HG03103 (cell line): Measurements from ENCODE around the gene SLC25A19.
"Not testable (repeated sequence)": the region's sequence is repeated elsewhere in the genome, so short reads cannot be mapped to it uniquely, and the experiment has no call there.

ENCODE experiments used
- ATAC-seq: cut with Tn5 transposase; IDR thresholded peaks from one replicate; pipeline ENCODE4 v1.9.1; 2021; ENCODE audit warnings: low read depth; ENCODE audit not compliant: unreplicated experiment

The SLC25A19 gene

GRCh38 chr17:75307957-75308731 is 18.9 kb upstream of the SLC25A19 start:
- no peak for ATAC-seq

DNA sequence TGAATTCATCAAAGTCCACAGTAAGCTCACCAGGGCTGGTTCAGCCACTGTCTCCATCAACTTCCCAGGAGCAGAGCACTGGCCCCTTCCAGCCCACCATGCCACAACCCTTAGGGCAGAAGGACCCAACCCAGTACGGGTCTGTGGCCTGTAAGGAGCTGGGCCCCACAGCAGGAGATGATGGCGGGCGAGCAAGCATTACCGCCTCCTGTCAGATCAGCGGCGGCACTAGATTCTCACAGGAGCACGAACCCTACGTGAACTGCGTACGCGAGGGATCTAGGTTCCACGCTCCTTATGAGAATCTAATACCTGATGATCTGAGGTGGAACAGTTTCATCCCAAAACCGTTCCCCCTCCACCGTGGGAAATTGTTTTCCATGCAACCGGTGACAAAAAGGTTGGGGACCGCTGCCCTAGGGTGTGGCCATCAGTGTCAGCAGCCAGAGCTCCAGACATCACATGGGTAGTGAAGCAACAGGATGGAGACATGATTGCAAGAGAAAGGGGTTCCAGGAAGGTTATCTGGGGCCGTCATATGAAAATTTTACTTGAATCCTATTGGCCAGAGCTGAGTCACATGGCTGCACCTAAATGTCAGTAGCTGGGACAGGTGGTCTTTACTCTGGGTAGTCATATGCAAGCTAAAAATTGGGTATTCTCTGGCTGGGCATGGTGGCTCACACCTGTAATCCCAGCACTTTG is 12.4 kb upstream of the SLC25A19 start:
- no peak for ATAC-seq

GRCh38 chr17:75301049-75301448 is 11.8 kb upstream of the SLC25A19 start:
- ATAC-seq: no peak

GRCh38 chr17:75300280-75300679 is 11.0 kb upstream of the SLC25A19 start:
- no peak for ATAC-seq

DNA sequence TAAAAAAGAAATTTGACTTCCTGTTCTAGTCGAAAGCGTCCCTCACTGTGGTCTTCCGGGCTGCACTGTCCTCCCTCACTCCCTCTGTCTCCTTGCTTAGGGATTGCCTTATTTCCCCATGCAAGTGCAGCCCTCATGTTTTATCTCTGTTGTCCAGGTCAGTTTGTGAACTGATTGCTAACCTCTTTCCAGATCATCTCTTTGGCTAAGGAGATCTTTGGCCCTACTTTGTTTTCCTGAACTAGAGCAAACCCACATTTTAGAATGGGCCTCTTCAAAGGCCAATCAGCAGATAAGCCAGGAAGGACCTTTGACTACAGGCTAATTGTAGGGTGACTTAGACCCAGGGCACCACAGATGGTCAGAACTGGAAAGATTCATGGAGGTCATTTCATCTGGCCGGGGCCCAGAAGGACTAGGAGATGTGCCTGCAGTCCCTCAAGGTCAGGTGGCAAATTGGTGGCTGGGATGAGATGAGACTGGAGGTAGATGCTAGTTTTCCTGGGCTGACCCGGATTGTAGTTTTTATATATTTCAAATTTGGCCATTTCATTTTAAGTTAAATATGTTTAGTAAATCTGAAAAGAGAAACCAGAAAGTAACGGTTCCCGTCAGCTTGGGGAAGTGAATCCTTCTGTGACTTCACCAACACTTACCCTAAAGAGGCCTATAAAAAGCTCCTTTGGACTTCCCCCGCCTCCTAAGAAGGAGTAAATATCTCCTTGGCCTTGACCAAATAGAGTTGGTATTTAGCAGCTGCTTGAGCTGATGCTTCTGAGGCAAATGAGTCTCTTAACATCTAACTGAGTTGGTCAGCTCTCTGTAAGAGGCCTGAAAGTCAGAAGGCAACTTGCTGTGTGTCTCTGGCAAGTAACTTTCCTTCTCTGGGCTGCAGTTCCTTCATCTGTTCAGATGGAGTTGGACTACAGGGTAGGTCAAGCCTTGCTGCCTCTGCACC is 6.2 kb upstream of the SLC25A19 start:
- peak; percentile 56 for ATAC-seq

DNA sequence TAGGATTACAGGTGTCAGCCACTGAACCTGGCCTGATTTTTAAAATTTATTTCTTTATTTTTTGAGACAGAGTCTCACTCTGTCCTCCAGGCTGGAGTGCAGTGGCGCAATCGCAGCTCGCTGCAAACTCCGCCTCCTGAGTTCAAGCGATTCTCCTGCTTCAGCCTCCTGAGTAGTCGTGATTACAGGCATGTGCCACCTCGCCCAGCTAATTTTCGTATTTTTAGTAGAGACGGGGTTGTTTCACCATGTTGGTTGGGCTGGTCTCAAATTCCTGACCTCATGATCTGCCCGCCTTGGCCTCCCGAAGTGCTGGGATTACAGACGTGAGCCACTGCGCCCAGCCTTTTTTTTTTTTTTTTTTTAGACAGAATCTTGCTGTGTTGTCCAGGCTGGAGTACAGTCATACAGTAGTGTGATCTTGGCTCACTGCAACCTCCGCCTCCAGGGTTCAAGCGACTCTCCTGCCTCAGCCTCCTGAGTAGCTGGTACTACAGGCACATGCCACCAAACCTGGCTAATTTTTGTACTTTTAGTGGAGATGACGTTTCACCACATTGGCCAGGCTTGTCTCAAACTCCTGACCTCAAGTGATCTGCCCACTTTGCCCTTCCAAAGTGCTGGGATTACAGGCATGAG is 3.7 kb upstream of the SLC25A19 start:
- ATAC-seq: not testable (repeated sequence)

DNA sequence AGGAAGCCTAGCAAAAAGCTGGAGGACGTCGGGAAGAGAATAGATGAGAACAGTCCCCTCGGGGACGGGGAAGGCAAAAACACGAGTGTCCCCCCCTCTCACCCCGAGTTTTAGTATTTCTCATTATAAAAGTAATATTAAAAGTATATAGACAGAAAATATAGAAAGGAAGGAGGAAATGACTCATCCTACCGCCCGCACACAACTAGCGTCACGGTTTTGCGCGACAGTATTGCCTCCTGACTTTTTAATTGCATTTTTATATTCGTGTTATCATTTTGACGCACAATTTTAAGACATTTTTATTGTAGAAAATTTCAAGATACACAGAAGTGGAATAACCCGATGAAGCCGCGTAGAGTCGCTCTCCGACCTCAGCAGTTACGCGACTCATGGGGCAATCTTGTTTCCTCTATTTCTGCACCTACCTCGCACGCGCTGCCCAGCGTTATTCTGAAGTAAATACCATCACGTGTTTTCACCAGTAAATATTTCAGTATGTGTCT is 652 bp upstream of the SLC25A19 start:
- ATAC-seq: no peak

DNA sequence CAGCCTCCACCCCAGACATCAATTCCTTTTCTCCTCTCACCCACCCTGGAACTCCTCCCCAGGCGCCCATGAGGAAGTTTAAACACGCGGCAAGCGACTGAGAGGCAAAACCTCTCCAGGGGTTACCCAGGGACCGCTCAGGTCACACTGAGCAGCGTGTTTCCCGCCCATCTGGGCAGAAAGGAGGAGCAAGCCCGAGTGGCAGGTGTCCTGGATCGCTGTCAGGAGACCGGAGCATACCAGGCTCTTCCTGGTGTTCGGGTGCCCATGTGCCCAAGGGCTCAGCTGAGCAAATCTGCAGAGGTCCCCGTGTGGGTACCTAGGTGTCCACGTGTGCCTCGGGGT is 491 bp downstream of the SLC25A19 start:
- ATAC-seq: peak; percentile 1

DNA sequence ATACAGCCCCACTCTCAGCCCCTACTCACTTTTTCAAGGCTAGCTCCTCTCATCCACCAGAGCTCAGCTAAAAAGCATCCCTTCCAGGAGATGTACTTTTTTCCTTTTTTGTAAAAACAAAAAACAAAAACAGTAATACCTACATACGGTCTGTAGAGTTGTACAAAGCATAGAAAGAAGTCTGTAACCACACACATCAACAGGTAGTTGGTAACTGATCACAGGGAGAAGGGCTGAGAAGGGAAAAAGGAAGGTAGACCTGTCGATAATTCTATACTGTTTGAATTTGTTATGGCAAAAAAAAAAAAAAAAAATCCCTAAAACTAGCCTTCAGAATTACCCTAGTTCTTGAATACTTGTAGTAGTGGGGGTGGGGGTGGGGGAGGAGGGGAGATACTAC is 874 bp downstream of the SLC25A19 start:
- ATAC-seq: no peak

DNA sequence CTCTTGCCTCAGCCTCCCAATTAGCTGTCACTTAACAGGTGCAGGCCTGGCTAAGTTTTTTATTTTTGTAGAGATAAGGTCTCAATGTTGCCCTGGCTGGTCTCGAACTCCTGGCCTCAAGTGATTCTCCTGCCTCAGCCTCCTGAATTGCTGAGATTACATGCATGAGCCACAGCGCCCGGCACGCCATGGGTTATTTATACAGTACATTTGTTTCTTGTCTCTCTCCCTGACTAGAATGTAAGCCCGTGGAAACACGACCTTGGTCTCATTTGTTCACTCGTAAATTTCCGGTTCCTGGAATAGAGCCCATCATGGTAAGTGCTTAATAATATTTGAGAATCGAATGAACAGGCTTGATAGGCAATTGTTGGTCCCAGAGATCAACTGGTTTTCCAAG is 2.0 kb downstream of the SLC25A19 start:
- no peak for ATAC-seq

GRCh38 chr17:75285123-75285522 is 4.1 kb downstream of the SLC25A19 start:
- ATAC-seq: no peak

DNA sequence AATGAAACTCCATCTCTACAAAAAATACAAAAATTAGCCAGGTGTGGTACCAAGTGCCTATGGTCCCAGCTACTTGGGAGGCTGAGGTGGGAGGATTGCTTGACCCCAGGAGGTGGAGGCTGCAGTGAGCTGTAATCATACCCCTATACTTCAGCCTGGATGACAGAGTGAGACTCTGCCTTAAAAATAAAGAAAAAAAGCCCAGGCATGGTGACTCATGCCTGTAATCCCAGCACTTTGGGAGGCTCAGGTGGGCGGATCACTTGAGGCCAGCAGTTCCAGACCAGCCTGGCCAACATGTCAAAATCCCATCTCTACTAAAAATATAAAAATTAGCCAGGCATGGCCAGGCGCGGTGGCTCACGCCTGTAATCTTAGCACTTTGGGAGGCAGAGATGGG is 9.0 kb downstream of the SLC25A19 start:
- ATAC-seq: not testable (repeated sequence)

- no peak for ATAC-seq
These were observed 11.6 kb downstream of the SLC25A19 start for GRCh38 chr17:75277664-75278071.

DNA sequence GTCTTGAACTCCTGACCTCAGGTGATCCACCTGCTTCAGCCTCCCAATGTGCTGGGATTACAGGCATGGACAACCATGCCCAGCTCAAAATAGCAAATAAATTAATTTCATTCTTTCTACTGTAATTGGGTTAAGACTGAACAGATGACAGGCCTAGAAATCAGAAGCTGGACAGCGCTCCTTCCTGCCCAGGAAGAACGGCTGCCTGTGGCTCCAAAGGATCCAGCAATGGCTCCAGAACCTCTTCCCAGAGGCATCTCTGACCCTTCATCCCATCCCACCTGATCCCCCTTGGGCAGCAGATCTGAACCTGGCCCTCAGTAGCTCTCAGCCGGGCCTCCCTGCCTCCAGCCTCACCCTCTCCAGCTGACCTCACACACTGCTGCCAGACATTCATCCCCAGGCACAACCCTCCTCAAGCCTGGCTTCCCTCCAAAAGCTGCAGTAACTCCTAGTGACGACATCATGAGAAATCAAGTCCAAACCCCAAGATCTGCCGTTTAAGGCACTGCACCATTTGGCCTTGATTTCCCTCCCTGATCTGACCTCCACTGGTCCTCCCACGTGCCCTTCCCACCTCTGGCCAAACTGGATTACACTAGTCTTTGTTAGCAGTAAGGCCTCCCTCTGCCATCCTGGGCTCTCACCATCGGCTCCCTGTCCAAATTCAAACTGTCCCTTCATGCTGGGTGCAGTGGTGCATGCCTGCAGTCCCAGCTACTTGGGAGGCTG is 15.1 kb downstream of the SLC25A19 start:
- no peak for ATAC-seq

- ATAC-seq: no peak
These were observed 16.4 kb downstream of the SLC25A19 start for GRCh38 chr17:75272848-75273184.

DNA sequence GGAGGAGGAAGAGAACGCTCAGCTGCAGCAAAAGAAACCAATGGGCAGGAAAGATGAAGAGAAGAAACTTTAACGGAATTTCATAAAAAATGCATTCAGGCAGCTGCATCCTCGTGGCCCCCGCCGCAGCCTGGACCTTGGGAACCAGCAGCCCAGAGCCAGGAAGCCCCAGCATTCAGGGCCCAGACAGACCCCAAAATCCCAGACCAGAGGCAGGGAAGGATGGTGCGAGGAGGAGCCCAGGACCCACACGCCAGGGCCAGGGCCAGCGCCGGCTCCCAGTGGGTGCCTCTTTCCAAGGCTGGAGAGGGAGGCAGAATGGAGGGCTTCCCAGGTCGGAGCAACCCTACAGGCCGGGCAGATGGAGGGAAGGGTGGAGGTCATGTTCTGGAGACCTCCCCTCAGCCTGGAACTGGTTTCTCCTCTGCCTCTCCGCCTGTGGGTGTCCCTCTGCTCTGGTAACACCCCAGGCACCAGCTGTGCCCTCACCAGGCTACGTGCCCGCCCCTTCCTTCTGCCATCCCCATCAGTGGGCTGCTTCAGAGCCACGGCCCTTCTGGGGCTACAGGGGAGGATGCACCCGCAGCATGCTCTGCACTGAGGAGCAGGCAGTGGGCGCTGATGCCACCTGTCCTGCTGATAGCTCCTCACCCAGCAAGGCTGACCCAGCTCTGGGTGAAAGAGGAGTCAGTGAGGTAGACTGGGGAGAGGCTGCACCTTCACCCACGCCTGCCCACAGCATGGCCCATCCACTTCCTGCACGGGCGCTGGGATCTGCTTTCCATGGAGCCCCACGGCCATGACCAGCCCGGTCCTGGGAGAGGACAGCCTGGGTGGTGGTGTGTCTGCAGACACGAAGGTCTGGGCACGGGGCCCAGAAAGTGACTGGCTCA is 17.0 kb downstream of the SLC25A19 start:
- no peak for ATAC-seq

- ATAC-seq: peak; percentile 64
These were observed 17.8 kb downstream of the SLC25A19 start for GRCh38 chr17:75271233-75271954.

GRCh38 chr17:75270966-75271232 is 18.3 kb downstream of the SLC25A19 start, which contains the start of gene MIF4GD:
Gene MIF4GD (minus strand): TSS chr17:75271231. CDS start chr17:75270195, 1,036 bp downstream.
- ATAC-seq: no peak
